Activated CD4-positive, alpha-beta T cell treated with anti-CD3 and anti-CD28 coated beads for 48 hours (primary cell): ENCODE results near the gene SRPK2.
"Not testable (repeated sequence)": the region's sequence is repeated elsewhere in the genome, so short reads cannot be mapped to it uniquely, and the experiment has no call there.

Source experiments
- DNase-seq: peaks from one replicate; pipeline ENCODE4 v3.0.0-alpha.2; 2020

Gene SRPK2

GRCh38 chr7:105215182-105215581 is 173.5 kb downstream of the SRPK2 start:
- no peak for DNase-seq

GRCh38 chr7:105213611-105214010 is 175.1 kb downstream of the SRPK2 start:
- no peak for DNase-seq

GRCh38 chr7:105212212-105212611 is 176.5 kb downstream of the SRPK2 start:
- no peak for DNase-seq

GRCh38 chr7:105210721-105211205 is 178.0 kb downstream of the SRPK2 start:
- no peak for DNase-seq

- DNase-seq, result no peak
These were observed 178.9 kb downstream of the SRPK2 start for GRCh38 chr7:105209870-105210269.

- DNase-seq, result no peak
These were observed 179.3 kb downstream of the SRPK2 start for GRCh38 chr7:105209433-105209832.

GRCh38 chr7:105206985-105207384 is 181.7 kb downstream of the SRPK2 start:
- no peak for DNase-seq

GRCh38 chr7:105205592-105206237 is 183.0 kb downstream of the SRPK2 start:
- peak; percentile 58 for DNase-seq

- DNase-seq, result no peak
These were observed 183.8 kb downstream of the SRPK2 start for GRCh38 chr7:105204953-105205352.

- no peak for DNase-seq
These were observed 184.2 kb downstream of the SRPK2 start for GRCh38 chr7:105204520-105204919.

GRCh38 chr7:105202616-105203015 is 186.1 kb downstream of the SRPK2 start:
- DNase-seq, result no peak

GRCh38 chr7:105199386-105199785 is 189.3 kb downstream of the SRPK2 start:
- DNase-seq, result no peak

- no peak for DNase-seq
These were observed 190.5 kb downstream of the SRPK2 start for GRCh38 chr7:105198223-105198622.

GRCh38 chr7:105196473-105196872 is 192.2 kb downstream of the SRPK2 start:
- no peak for DNase-seq

- DNase-seq, result no peak
These were observed 192.8 kb downstream of the SRPK2 start for GRCh38 chr7:105195891-105196290.

GRCh38 chr7:105194959-105195358 is 193.8 kb downstream of the SRPK2 start:
- not testable (repeated sequence) for DNase-seq

GRCh38 chr7:105191331-105191730 is 197.4 kb downstream of the SRPK2 start:
- no peak for DNase-seq

GRCh38 chr7:105189859-105190492 is 198.7 kb downstream of the SRPK2 start:
- DNase-seq, result no peak

GRCh38 chr7:105188201-105188600 is 200.5 kb downstream of the SRPK2 start:
- DNase-seq, result no peak

GRCh38 chr7:105187302-105188169 is 201.2 kb downstream of the SRPK2 start:
- DNase-seq, result no peak

GRCh38 chr7:105185290-105186010 is 203.3 kb downstream of the SRPK2 start:
- DNase-seq, result no peak

- DNase-seq, result no peak
These were observed 208.7 kb downstream of the SRPK2 start for GRCh38 chr7:105180002-105180401.
